HL-60 (cell line): ENCODE measurements around the gene FGF22.
"Not testable (repeated sequence)": the region's sequence is repeated elsewhere in the genome, so short reads cannot be mapped to it uniquely, and the experiment has no call there.

Source experiments
- TF ChIP-seq, protein P1 (sequence below): IDR thresholded peaks from one replicate; pipeline ENCODE4 v1.5.1; 2011; ENCODE audit warnings: low read length, control low read depth, inconsistent platforms; ENCODE audit not compliant: insufficient read depth
- TF ChIP-seq, protein P2 (sequence below): IDR thresholded peaks from 2 replicates; pipeline ENCODE4 v1.6.1; 2012; ENCODE audit warnings: low read depth; ENCODE audit not compliant: insufficient replicate concordance

DNA sequence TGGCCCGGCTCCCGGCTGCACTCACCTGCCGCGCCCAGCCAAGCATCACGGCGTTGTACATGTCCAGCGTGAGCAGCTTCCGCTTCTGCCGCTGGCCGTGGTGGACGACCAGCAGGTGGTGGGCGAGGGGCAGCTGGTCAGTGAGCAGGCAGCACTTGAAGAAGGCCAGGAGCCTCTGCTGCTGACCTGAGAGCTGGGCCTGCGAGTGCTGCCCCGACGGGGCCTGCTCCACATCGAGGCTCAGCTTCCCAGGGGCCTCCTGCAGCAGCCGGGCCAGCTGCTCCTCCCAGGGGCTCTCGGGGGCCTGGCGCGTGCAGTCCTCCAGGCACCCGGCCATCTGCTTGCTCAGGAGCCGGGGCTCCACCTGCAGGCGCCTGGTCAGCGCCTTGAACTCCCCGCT, 10.2 kb upstream of the FGF22 start:
- TF ChIP-seq, protein P1, sequence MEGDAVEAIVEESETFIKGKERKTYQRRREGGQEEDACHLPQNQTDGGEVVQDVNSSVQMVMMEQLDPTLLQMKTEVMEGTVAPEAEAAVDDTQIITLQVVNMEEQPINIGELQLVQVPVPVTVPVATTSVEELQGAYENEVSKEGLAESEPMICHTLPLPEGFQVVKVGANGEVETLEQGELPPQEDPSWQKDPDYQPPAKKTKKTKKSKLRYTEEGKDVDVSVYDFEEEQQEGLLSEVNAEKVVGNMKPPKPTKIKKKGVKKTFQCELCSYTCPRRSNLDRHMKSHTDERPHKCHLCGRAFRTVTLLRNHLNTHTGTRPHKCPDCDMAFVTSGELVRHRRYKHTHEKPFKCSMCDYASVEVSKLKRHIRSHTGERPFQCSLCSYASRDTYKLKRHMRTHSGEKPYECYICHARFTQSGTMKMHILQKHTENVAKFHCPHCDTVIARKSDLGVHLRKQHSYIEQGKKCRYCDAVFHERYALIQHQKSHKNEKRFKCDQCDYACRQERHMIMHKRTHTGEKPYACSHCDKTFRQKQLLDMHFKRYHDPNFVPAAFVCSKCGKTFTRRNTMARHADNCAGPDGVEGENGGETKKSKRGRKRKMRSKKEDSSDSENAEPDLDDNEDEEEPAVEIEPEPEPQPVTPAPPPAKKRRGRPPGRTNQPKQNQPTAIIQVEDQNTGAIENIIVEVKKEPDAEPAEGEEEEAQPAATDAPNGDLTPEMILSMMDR: not testable (repeated sequence)
- TF ChIP-seq, protein P2, sequence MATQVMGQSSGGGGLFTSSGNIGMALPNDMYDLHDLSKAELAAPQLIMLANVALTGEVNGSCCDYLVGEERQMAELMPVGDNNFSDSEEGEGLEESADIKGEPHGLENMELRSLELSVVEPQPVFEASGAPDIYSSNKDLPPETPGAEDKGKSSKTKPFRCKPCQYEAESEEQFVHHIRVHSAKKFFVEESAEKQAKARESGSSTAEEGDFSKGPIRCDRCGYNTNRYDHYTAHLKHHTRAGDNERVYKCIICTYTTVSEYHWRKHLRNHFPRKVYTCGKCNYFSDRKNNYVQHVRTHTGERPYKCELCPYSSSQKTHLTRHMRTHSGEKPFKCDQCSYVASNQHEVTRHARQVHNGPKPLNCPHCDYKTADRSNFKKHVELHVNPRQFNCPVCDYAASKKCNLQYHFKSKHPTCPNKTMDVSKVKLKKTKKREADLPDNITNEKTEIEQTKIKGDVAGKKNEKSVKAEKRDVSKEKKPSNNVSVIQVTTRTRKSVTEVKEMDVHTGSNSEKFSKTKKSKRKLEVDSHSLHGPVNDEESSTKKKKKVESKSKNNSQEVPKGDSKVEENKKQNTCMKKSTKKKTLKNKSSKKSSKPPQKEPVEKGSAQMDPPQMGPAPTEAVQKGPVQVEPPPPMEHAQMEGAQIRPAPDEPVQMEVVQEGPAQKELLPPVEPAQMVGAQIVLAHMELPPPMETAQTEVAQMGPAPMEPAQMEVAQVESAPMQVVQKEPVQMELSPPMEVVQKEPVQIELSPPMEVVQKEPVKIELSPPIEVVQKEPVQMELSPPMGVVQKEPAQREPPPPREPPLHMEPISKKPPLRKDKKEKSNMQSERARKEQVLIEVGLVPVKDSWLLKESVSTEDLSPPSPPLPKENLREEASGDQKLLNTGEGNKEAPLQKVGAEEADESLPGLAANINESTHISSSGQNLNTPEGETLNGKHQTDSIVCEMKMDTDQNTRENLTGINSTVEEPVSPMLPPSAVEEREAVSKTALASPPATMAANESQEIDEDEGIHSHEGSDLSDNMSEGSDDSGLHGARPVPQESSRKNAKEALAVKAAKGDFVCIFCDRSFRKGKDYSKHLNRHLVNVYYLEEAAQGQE: not testable (repeated sequence)
